Stimulated activated CD4-positive, alpha-beta T cell treated with anti-CD3 and anti-CD28 coated beads, Interleukin-4, amount 100 ng/mL, for 24 hours (primary cell): ENCODE data around the gene AAMP.

Experiments
- DNase-seq: peaks from one replicate; pipeline ENCODE4 v3.0.0-alpha.2; 2020

The AAMP gene

DNA sequence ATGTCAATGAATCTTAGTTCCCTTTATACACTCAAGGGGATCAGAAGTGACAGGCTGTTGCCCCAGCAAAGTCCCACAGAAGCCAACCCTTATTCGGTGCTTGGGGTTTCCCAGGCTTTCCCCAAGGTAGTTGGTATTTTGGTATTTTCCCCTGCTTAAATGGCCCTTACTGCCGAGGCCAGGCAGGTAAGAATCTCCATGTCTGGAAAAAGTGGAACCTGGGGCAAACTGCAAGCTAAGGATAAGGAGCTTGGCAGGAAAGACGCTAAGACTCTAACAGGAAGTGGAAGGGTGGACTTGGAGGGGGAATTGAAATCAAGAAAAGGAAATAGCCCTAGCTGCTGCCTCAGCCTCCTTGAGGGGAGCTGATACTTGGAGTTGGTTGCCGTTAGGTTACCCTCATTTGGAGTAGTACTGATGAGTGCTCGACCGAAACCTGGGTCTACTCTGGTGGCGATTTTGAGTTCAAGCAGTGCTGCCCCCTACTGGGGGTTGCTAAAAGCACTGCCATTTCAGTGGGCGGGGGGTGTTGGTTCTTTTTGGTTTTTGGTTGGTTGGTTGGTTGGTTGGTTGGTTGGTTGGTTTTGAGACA lies 12.5 kb downstream of the AAMP start:
- peak; percentile 69 for DNase-seq

DNA sequence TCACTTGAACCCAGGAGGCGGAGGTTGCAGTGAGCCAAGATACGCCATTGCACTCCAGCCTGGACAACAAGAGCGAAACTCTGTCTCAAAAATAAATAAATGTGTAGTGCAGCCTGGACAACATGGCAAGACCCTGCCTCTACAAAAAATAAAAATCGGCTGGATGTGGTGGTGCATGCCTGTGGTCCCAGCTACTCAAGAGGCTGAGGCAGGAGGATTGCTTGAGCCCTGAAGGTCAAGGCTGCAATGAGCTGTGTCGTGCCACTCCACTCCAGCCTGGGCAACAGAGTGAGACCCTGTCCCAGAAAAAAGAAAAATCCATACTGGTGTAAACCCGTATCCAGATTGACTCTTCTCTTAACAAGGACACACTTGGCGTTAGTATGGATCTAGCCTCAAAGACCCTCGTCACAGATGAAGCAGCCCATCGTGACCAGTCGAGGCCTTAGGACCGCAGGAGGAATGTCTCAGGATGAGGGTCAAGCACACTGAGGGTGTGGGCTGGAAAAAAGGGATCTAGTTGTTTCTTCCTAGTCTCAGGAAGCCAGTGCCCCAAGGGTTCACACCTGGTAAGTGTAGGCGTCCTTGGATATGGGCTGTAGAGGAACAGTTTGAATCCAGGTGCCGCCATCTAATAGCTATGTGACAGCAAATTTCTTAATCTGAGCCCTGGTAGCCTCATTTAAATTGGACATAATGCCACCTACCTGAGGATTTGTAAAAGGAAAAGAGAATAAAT lies 13.2 kb downstream of the AAMP start:
- no peak for DNase-seq

DNA sequence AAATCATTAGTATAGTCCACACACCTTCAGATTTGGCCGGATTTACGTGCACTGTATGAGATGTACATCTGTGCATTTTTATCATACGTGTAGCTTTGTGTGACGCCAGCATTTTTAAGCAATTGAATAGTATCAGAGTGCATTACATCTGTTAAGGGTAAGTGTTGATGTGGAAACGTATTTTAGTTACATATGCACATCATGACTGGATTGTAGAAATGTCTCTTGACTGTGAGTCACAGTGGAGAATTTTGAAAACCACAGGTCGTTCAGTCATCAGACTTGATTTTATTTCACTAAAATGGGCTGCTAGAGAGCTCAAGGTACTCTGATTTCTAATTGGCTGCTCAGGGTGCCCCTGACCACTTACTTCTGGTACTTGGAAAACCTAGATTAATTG lies 14.5 kb downstream of the AAMP start:
- DNase-seq: no peak

DNA sequence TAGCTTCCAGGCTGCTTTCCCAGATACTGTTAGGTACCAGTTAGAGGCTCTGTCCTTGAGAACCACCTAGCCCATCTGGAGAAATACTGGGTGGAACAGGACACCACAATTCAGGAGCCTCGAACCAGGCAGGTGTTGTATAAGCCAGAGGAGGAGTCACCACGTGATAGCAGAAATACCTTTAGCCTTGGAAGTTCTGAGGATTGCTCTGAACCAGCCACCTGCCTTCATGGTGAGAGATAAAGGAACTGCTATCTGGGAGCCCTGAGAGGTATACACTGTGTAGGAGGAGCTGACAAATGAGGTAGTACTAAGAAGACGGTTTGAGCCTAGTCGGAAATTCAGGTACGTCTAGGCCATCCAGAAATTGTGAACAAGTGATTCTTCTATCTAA lies 16.7 kb downstream of the AAMP start:
- DNase-seq: no peak

DNA sequence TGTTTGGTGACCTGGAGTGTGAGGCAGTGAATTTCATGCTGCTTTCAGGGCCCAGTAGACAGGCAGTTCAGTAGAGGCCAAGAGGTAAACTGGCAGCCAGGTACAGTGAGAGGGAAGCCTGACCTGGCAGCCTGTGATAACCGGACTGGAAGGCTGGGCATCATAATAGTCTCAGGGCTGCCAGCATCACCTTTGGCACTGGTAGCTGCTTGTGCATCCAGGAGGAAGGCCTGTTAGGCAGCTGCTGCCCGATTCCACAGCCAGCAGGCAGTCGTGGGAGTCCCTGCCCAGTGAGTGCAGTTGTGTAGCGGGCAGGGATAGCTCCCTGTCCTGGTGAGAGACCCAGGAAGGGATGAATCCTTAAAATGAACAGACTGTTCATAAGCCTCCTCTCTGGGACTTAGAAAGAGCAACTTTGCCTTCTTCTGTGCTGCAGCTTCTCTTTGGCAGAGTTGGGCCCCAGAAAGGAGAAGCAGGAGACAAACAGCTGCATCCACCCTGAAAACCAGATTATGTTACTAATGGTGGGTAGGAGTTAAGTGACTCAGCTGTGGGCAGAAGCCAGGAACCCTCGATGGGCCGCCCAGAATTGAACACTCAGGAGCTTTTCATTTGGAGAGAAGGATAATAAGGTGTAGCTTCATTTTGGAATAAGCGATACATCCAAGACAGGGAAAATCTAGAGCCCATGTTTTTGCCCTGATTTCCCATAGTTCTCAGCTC lies 17.3 kb downstream of the AAMP start:
- DNase-seq: no peak

DNA sequence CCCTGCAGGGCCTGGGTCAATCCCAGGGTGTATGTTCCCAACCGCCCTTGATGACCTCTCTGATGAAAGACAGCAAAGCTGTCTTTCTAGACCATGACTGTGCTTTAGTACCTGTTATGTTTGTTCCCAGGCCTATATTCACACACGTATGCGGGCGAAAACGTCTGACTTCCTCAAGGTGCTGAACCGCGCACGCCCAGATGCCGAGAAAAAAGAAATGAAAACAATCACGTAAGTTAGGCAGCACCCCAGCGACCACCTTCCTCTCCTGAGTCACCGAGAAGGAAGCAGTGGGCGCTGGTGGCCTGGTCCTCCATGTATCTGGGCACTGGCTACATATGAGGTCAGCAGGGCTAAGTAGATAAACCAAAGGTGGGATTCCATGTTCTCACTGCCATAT lies 20.2 kb downstream of the AAMP start:
- DNase-seq: no peak

DNA sequence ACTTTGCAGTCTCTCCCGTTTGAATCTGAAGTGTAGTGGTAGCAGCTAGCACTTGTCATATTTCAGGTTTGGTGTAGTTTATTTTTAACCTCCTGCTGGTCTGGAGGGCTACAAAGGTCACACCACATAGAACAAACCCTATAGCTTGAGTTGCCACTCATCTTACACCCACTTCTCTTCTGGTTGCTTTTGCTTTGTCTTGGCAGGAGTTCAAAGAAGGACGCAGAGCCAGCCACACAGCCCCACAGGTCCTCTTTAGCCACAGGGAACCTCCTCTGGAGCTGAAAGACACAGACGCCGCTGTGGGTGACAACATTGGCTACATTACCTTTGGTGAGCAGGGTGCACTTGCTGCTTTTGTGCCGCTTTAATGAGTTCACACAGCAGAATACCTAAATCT lies 24.7 kb downstream of the AAMP start:
- no peak for DNase-seq

DNA sequence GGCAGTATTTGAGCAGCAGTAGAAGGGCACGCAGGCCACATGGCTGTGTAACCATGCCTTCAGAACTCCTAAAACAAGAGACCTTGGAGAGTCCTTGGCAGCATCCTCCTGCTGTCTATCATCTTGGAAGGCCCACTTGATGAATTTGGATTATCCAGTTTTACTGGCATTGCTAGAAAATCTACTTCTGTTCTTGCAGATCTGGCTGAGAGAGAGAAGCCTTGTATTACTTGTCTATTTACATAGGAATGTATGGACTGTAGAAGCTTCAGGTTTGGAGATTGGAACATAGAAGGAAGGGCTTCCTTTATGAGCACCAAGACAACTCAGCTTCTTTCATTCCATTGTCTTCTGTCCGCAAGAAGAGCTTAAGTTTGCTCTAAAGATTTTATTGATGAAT lies 25.3 kb downstream of the AAMP start:
- DNase-seq: no peak

DNA sequence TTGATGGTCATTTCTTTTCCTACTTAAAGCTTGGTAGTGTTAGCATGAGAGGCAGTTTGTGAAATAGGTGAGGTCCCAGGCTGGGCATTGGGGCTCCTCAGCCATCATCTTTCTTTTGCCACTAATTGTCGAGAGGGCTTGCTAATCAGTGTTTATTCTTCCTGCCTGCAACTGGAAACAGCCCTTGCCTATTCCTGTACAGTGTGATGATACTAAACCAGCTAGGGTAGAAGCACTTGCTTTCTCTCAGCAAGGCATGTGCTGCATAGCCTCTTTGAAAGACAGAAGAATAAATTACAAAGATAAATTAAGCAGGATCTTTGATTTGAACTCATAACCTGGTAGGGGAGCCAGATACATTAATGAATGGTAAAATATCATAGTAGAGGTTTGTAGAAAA lies 25.7 kb downstream of the AAMP start:
- no peak for DNase-seq

DNA sequence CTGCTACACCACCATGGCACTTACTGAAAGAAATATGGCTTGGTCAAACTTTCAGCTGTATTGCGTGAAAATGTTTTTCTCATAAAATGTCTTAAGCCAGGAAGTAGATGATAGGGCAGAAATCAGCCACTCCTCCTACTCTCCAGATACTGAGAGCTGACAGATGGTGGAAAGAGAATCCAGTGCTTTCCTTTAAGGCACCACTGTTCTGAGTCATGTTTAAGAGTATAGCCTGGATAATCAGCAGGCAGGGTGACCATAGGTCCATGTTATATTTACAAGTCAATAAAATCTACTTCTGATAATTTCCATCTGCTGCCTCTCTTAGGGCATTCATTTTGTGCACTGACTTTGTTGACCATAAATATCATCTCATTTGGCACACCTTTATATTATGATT lies 31.1 kb downstream of the AAMP start:
- DNase-seq: no peak

DNA sequence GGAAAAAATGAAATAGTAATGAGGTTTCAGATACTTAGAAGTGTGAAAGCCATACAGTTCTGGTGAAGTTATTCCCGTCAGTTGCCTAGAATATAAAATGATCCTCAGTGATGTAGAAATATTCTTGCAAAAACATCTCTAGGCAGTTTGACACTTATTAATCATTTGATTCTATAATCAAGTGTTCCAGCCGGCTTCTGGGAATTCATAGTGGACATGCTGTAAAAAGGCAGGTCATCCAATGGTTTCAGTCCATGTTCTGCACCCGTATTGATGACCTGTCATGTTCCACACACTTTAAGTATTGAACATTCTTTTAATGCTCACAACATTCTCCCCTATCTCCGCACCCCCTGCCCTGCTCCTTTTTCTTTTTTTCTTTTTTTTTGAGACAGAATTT lies 33.1 kb downstream of the AAMP start:
- no peak for DNase-seq

DNA sequence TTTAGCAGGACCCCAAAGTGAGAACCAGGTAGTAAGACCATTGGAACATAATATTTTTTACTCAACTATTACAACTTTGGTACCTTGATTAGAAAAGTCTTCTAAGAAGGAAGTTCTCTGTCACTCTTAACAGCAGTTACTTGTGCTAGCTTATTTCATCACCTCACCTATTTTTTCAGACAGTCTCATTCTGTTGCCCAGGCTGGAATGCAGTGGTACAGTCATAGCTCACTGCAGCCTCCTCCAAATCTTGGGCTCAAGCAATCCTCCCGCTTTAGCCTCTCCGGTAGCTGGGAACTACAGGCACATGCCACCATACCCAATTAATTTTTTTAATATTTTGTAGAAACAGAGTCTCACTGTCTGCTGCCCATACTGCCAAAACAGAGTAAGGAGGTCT lies 34.9 kb downstream of the AAMP start:
- DNase-seq: no peak

DNA sequence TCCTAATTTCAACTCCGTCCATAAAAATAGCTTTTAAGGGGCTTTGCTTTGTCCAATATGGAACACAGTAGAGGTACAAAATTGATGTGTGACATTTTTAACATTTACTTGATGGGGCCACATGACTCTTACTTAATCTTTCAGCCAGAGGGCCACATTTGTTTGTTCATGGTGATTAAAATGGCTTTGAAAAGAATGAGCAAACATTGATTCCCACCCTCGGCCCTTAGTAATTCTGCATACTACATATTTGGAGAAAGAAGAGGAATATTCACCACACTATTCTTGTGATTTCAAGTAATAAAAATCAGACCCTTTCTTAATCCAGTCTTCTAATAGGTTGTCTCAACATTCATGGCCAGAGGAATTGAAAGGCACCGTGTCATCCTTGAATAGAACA lies 35.4 kb downstream of the AAMP start:
- no peak for DNase-seq

DNA sequence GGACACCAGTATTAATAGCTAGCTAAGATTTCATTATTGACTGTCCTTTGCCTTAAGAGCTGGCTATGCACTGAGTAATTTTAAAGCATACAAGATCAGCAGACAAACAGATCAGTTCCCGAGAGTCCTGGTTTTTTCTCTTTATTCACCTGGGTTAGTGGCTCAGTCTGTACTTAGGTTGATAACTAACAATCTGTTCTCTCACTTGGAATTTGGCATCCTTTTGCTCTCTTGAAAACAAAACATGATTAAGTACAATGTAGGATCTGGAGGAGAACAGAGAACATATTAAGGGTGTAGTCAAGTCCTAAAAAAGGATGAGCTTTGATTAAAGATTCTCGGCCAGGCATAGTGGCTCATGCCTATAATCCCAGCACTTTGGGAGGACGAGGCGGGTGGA lies 36.4 kb downstream of the AAMP start:
- no peak for DNase-seq

DNA sequence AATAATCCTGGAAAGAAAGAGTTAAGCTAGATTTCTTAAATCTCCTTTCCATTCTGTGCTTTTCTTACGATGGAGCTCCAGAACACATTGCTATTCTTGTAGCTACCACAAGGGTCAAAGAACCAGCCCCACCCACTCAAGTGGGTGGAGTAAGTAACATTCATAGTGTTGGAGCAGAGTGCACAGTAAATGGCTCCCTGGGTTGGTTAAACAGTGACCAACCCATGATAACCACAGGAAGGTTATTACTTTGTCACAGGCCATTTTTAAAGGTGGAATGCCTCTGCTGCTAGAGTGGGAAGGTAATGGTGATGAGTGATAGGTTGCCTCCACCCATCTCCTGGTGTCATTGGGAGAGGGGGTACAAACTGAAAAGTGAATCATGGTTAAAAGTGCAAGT lies 39.1 kb downstream of the AAMP start:
- DNase-seq: peak; percentile 40

DNA sequence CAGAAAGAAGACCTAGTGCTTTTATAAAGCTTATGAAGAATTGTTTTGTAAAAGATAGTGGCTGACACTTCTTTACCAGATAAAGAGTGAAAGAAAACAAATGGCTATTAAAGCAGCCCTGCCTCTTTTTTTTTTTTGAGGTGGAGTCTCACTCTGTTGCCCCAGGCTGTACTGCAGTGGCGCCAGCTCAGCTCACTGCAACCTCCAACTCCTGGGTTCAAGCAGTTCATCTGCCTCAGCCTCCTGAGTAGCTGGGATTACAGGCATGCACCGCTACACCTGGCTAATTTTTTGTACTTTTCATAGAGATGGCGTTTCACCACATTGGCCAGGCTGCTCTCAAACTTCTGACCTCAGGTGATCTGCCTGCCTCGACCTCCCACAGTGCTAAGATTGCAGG lies 40.1 kb downstream of the AAMP start:
- no peak for DNase-seq

DNA sequence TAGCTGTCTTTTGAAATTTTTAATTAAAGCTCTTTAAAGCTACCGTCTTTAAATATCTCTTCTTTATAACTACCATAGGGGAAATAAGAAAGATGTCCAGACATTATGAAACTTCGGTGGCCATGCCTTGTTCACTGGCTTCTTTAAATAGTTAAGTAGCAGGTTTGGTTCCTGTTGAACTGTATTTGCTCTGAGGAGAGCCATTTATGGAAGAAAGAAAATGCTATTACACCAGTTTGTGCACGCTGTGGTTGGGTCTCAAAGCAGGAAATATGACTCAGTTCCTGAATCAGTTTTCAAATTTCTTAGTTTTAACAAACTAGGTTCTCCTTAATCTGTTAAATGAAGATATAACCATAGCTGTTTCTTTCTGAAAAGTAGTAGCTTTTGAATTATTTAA lies 40.7 kb downstream of the AAMP start:
- peak; percentile 58 for DNase-seq

DNA sequence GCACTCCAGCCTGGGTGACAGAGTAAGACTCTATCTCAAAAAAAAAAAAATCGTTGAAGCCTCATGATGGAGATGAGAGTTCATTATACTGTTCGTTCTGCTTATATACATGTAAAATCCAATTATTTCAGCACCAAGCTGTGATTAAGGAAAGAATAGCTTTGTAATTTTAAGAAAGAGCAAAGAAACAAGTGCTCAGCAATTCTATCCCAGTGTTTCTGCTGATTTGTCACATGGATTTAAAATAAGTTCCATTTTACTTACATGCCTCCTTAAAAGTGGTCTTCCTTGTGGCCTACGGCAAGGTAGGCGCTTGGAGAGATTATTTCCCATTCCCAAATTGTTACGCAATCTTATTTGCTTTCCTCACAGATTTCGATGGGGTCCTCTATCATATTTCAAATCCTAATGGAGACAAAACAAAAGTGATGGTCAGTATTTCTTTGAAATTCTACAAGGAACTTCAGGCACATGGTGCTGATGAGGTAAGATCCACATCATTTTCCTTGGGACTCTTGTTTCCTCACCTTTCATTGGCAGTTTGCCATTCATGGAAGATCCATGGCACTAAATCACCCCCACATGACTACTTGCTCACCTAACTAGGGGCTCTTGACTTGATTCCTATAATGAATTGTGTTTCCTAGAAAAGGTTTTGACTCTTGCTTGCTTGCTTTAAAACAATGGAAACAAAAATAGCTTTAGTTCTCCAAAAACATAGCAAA lies 41.4 kb downstream of the AAMP start:
- no peak for DNase-seq

DNA sequence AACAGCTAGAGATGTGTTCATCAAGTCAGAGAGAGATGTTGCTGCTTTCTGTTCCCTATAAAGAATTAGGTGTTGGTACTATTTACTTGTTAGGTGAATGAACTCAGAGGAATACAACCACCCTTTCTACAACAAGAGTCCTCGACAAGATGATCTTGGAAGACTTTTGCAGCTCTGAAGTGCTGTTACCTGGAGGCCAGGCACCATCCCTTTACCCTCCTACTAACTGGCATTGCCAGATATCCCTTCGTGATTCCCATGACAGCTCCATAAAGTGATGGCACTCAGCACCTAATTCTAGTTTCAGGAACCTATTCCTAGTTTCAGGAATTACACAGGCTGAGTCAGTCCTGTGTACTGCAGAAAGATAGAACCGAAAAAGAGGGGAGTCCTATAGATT lies 43.0 kb downstream of the AAMP start:
- no peak for DNase-seq

DNA sequence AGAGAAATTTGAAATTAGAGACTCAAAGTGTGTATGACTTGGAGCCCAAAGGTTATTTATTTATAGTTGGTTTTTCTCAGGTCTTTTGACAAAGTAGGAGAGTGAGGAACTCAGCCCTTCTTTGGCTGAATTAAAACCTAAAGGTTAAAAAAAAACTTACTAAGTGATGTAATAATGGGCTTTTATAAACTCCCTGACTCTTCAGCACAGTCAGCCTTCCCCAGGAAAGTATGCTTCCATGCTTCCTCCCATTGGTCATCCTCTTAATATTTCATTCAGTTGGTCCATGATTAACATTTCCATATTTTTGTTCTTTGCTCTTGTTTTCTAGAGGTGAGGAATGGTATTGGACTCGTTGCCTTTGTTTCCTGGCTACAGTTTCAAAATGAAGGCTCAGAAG lies 45.8 kb downstream of the AAMP start:
- no peak for DNase-seq

DNA sequence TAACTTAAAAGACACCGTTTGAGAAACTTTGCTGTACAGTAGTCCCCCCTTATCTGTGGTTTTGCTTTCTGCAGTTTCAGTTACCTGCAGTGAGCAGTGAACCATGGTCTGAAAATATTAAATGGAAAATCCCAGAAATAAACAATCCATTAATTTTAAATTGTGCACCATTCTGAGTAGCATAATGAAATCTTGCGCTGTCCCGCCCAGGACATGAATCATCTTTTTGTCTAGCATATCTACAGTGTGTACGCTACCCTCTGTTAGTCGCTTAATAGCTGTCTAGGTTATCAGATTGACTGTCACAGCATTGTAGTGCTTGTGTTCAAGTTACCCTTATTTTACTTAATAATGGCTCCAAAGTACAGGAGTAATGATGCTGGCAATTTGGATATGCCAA lies 46.9 kb downstream of the AAMP start:
- peak; percentile 18 for DNase-seq

DNA sequence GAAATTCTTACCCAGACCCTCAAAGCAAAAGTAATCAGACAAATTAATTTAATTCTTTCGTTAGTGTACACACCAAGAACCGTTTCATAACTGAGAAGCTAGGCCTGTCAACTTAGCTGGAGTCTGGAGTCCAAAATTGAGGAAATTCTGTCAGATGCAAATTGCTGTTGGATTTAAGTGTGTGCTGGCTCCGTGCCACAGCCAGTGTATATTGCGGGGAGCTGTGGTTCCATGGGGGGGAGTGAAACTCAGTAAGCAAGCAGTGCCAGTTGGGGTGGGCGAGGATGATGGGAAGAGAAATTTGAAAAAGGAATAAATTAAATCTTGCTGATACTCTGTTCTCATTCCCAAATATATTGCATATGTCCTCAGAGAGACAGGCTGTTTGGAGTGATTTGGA lies 48.9 kb downstream of the AAMP start:
- DNase-seq: no peak

DNA sequence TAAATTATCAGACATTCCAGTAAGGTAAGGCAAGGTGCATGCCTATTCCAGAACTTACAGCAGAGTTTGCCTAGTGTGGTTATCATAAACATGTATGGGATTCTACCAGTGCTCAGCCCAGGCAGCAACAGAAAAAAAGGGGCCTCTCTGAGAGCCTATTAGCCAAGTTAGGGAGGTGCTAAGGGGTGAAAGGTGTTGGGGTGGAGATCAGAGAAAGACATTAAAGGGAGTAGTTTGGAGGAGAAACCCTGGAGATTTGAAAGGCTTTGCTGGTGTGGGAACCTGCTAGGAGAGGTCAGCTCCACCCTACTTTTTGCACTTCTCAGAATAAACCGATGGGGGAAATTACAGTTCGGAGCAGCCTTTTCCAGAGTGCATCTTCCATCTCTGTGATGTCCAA lies 50.0 kb downstream of the AAMP start:
- DNase-seq: no peak
